Stomach smooth muscle (tissue), 2 donors: ENCODE measurements around the gene SOX8.

Experiments
- H3K27ac ChIP-seq: one replicate; pipeline ENCODE4 v1.7.0; 2013; ENCODE audit warnings: mild to moderate bottlenecking, low read length, inconsistent platforms
- H3K27me3 ChIP-seq, 2 donors: one replicate each; pipeline ENCODE4 v1.7.0; 2013; ENCODE audit warnings: low read length in 2 of 2; ENCODE audit not compliant: insufficient read depth in 2 of 2, control insufficient read depth in 1 of 2
- H3K36me3 ChIP-seq, 2 donors: one replicate each; pipeline ENCODE4 v1.7.0; 2013; ENCODE audit warnings: low read length in 2 of 2; ENCODE audit not compliant: control insufficient read depth in 2 of 2, insufficient read depth in 2 of 2
- H3K4me1 ChIP-seq: one replicate; pipeline ENCODE4 v1.7.0; 2013; ENCODE audit warnings: low read length; ENCODE audit not compliant: control insufficient read depth, insufficient read depth
- H3K4me3 ChIP-seq, 2 donors: one replicate each; pipeline ENCODE4 v1.7.0; 2013; ENCODE audit warnings: low read length in 2 of 2
- H3K9ac ChIP-seq, 2 donors: one replicate each; pipeline ENCODE4 v1.7.0; 2013; ENCODE audit warnings: low read length in 2 of 2, mild to moderate bottlenecking in 1 of 2
- H3K9me3 ChIP-seq, 2 donors: one replicate each; pipeline ENCODE4 v1.7.0; 2013; ENCODE audit warnings: low read length in 2 of 2; ENCODE audit not compliant: control insufficient read depth in 2 of 2
- donor health status: healthy.
- donor health status: Pancreatic carcinoma.

SOX8 gene

GRCh38 chr16:998211-998610, 16.6 kb downstream of the SOX8 start:
- Histone ChIP-seq H3K9me3 (peaks cover 12 to 23% of the 10 kb centered on the region in 2 donors), H3K4me1 (peaks cover 3% of the 10 kb centered on the region), H3K27ac (no peak overlapping the region), H3K9ac (no peak overlapping the region), H3K4me3 (no peak overlapping the region), H3K27me3 (peaks cover 12 to 22% of the 10 kb centered on the region in 2 donors), H3K36me3 (no peaks in the 10 kb centered on the region)

- Histone ChIP-seq H3K9me3 (peaks cover 12 to 23% of the 10 kb centered on the region in 2 donors), H3K27ac (no peak overlapping the region), H3K9ac (no peak overlapping the region), H3K4me1 (peaks cover 3% of the 10 kb centered on the region), H3K27me3 (peaks cover 12 to 22% of the 10 kb centered on the region in 2 donors), H3K36me3 (no peaks in the 10 kb centered on the region), H3K4me3 (no peak overlapping the region)
These were observed 17.0 kb downstream of the SOX8 start for GRCh38 chr16:998615-999014.

GRCh38 chr16:999677-1000076, 18.1 kb downstream of the SOX8 start:
- Histone ChIP-seq H3K27me3 (peaks cover 12 to 19% of the 10 kb centered on the region in 2 donors), H3K9me3 (peaks cover 9 to 20% of the 10 kb centered on the region in 2 donors), H3K9ac (no peak overlapping the region), H3K27ac (no peak overlapping the region), H3K36me3 (no peaks in the 10 kb centered on the region), H3K4me1 (peaks cover 3% of the 10 kb centered on the region), H3K4me3 (no peak overlapping the region)

GRCh38 chr16:1000608-1001007, 19.0 kb downstream of the SOX8 start:
- H3K9ac ChIP-seq: no peak overlapping the region
- H3K9me3 ChIP-seq: peaks cover 5 to 11% of the 10 kb centered on the region in 2 donors
- H3K27me3 ChIP-seq: peaks cover 12 to 18% of the 10 kb centered on the region in 2 donors
- peaks cover 3% of the 10 kb centered on the region for H3K4me1 ChIP-seq
- no peak overlapping the region for H3K27ac ChIP-seq
- H3K4me3 ChIP-seq: no peak overlapping the region
- no peaks in the 10 kb centered on the region for H3K36me3 ChIP-seq

- Histone ChIP-seq H3K4me1 (peaks cover 3% of the 10 kb centered on the region), H3K36me3 (no peaks in the 10 kb centered on the region), H3K9me3 (peaks cover under 1 to 7% of the 10 kb centered on the region in 2 donors), H3K27ac (no peak overlapping the region), H3K27me3 (peaks cover 12 to 13% of the 10 kb centered on the region in 2 donors), H3K9ac (no peak overlapping the region), H3K4me3 (no peak overlapping the region)
These were observed 19.5 kb downstream of the SOX8 start for GRCh38 chr16:1001096-1001495.

- Histone ChIP-seq H3K9ac (no peak overlapping the region), H3K27ac (no peak overlapping the region), H3K27me3 (peaks cover 6 to 12% of the 10 kb centered on the region in 2 donors), H3K9me3 (no peaks in the 10 kb centered on the region), H3K36me3 (no peaks in the 10 kb centered on the region), H3K4me1 (peaks cover 3% of the 10 kb centered on the region), H3K4me3 (peak overlapping the region in 1 of 2 donors; percentile 47)
These were observed 21.0 kb downstream of the SOX8 start for GRCh38 chr16:1002399-1003166.

GRCh38 chr16:1003391-1004347, 22.1 kb downstream of the SOX8 start:
- Histone ChIP-seq H3K36me3 (no peaks in the 10 kb centered on the region), H3K9ac (no peak overlapping the region), H3K9me3 (no peaks in the 10 kb centered on the region), H3K4me1 (peaks cover 3% of the 10 kb centered on the region), H3K27ac (no peak overlapping the region), H3K27me3 (peaks cover 1 to 16% of the 10 kb centered on the region in 2 donors), H3K4me3 (no peak overlapping the region)

- H3K27me3 ChIP-seq: peaks cover 6 to 15% of the 10 kb centered on the region in 2 donors
- no peaks in the 10 kb centered on the region for H3K36me3 ChIP-seq
- H3K4me3 ChIP-seq: no peak overlapping the region
- no peak overlapping the region for H3K9ac ChIP-seq
- H3K4me1 ChIP-seq: peaks cover 3% of the 10 kb centered on the region
- no peaks in the 10 kb centered on the region for H3K9me3 ChIP-seq
- no peak overlapping the region for H3K27ac ChIP-seq
These were observed 23.7 kb downstream of the SOX8 start for GRCh38 chr16:1005286-1005685.

- peaks cover 6 to 20% of the 10 kb centered on the region in 2 donors for H3K27me3 ChIP-seq
- no peaks in the 10 kb centered on the region for H3K36me3 ChIP-seq
- H3K9ac ChIP-seq: no peak overlapping the region
- no peak overlapping the region for H3K4me3 ChIP-seq
- no peaks in the 10 kb centered on the region for H3K9me3 ChIP-seq
- no peak overlapping the region for H3K27ac ChIP-seq
- peaks cover 3% of the 10 kb centered on the region for H3K4me1 ChIP-seq
These were observed 25.2 kb downstream of the SOX8 start for GRCh38 chr16:1006781-1007180.

- Histone ChIP-seq H3K4me1 (peaks cover 3% of the 10 kb centered on the region), H3K36me3 (no peaks in the 10 kb centered on the region), H3K9ac (no peak overlapping the region), H3K4me3 (no peak overlapping the region), H3K27me3 (peaks cover 6 to 20% of the 10 kb centered on the region in 2 donors), H3K9me3 (no peaks in the 10 kb centered on the region), H3K27ac (no peak overlapping the region)
These were observed 25.8 kb downstream of the SOX8 start for GRCh38 chr16:1007284-1007850.
